Activated CD8-positive, alpha-beta T cell treated with anti-CD3 and anti-CD28 coated beads for 36 hours (primary cell): ENCODE results near the gene NCS1. TPM values are rescaled to one million over a fixed set of nuclear protein-coding genes. Genes with fewer than 3 reads are reported as not detected.
"Not testable (repeated sequence)": the region's sequence is repeated elsewhere in the genome, so short reads cannot be mapped to it uniquely, and the experiment has no call there.

Source experiments
- ATAC-seq: fragments of 200-7000 bp; cut with Tn5 transposase; one replicate; pipeline ENCODE4 v1.10.0; 2021; ENCODE audit warnings: mild to moderate bottlenecking, moderate library complexity
- CTCF ChIA-PET: fragments of 350-600 bp; sonication (Branson Sonifier 250); formaldehyde crosslinking; loops from one replicate; lab custom pipeline; 2021; ENCODE audit warnings: antibody characterized with exemption; lab: Charles Lee
- POLR2A ChIA-PET: fragments of 350-600 bp; sonication (Branson Sonifier 250); formaldehyde crosslinking; loops from one replicate; lab custom pipeline; 2021; ENCODE audit warnings: antibody characterized with exemption; lab: Charles Lee
- DNase-seq: peaks from one replicate; pipeline ENCODE4 v3.0.0-alpha.2; 2020
- H3K27ac Mint-ChIP-seq: one replicate; pipeline ENCODE4 v1.8.0; 2021; ENCODE audit warnings: mild to moderate bottlenecking, mixed read lengths
- H3K27me3 Mint-ChIP-seq: one replicate; pipeline ENCODE4 v1.8.0; 2021; ENCODE audit warnings: mixed read lengths
- H3K36me3 Mint-ChIP-seq: one replicate; pipeline ENCODE4 v1.8.0; 2021; ENCODE audit warnings: low read depth, mixed read lengths
- H3K4me1 Mint-ChIP-seq: one replicate; pipeline ENCODE4 v1.8.0; 2021; ENCODE audit warnings: low read depth, mixed read lengths
- H3K4me3 Mint-ChIP-seq: one replicate; pipeline ENCODE4 v1.8.0; 2021; ENCODE audit warnings: mild to moderate bottlenecking, moderate library complexity, mixed read lengths
- H3K9me3 Mint-ChIP-seq: one replicate; pipeline ENCODE4 v1.8.0; 2021; ENCODE audit warnings: mixed read lengths
- intact Hi-C: fragments of 100-400 bp; cut with micrococcal nuclease; formaldehyde crosslinking; loops from one replicate; pipeline ENCODE4 v1.10.0; 2022
- total RNA-seq, 2 experiments: library from RNA; stranded (reverse); gene quantifications; one replicate each; pipeline ENCODE4 v1.2.3, GENCODE V29; 2021
- TF ChIP-seq, protein P1 (sequence below): fragments of 200-600 bp; IDR thresholded peaks from one replicate; pipeline ENCODE4 v1.8.0; 2022; ENCODE audit warnings: antibody characterized with exemption, mild to moderate bottlenecking

Gene NCS1
- total RNA-seq, 2 experiments from 2014 or later: 21.2 to 21.3 TPM

DNA sequence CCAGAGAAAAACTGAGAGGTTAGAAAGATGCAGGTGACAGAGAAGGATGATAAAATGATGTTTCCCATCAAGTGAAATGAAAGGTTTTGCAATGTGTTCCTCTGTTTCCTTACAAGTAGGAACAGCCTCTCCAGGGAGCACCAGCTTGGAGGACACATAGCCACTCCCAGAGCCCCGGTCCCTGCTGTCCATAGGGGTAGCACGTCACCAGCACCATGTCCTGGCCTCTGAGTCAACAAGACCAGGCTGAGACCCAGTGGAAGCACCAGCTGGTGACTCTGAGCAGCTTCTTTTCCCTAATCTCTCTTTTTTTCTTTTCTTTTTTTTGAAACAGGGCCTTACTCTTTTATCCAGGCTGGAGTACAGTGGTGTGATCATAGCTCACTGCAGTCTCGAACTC, 73.9 kb downstream of the NCS1 start:
- no peaks in the 10 kb centered on the region for H3K9me3 Mint-ChIP-seq
- TF ChIP-seq, protein P1, sequence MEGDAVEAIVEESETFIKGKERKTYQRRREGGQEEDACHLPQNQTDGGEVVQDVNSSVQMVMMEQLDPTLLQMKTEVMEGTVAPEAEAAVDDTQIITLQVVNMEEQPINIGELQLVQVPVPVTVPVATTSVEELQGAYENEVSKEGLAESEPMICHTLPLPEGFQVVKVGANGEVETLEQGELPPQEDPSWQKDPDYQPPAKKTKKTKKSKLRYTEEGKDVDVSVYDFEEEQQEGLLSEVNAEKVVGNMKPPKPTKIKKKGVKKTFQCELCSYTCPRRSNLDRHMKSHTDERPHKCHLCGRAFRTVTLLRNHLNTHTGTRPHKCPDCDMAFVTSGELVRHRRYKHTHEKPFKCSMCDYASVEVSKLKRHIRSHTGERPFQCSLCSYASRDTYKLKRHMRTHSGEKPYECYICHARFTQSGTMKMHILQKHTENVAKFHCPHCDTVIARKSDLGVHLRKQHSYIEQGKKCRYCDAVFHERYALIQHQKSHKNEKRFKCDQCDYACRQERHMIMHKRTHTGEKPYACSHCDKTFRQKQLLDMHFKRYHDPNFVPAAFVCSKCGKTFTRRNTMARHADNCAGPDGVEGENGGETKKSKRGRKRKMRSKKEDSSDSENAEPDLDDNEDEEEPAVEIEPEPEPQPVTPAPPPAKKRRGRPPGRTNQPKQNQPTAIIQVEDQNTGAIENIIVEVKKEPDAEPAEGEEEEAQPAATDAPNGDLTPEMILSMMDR: no peak
- peaks cover 5% of the 10 kb centered on the region for H3K4me1 Mint-ChIP-seq
- POLR2A ChIA-PET: interaction anchor here (1.5 kb wide), 1 partner anchor 16 kb away, joined by 3 read pairs; no protein-coding TSS in a partner anchor
- ATAC-seq (no peak), DNase-seq (no peak)
- intact Hi-C loops: no loop called here
- H3K27me3 Mint-ChIP-seq: peaks cover 6% of the 10 kb centered on the region
- no peaks in the 10 kb centered on the region for H3K36me3 Mint-ChIP-seq
- H3K27ac Mint-ChIP-seq: no peak overlapping the region
- no peak overlapping the region for H3K4me3 Mint-ChIP-seq
- CTCF ChIA-PET: interaction anchor here (0.8 to 3.9 kb wide), 7 partner anchors 9 to 139 kb away, joined by 3 to 13 read pairs (median 3); no protein-coding TSS in a partner anchor

DNA sequence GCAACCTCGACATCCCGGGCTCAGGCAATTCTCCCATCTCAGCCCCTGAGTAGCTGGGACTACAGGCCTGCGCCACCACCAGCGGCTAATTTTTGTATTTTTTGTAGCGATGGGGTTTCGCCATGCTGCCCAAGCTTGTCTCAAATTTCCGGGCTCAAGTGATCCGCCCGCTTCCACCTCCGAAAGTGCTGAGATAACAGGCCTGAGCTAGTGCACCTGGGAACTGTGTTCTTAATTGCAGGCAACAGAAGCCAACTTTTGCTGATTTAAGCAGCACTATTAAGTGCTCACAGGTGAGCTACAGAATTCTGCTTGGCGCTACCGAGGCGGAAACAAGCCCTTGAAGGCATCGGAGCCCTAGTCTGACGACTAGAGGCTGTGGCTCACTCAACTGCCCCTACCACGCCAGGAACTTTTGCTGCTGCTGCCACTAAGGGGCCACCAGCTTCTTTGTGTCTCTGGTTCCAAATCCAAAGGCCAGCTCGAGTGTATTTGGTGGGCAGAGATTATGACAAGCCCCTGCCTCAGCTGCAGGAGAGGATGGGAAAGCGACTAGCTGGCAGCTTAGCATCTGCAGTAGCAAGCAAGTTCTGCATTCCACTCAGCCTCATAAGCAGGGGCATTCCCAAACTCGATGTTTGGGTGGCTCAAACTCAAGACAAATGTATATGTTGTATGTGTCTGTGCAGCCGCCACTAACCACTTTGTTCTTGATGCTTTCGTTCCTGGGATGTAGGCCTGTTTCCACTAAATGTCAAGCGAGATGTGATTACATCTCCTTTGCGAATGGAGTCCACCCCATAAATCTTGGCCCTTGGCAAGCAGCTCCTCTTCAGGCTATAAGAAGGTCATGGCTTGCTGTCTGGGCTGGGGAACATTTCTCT, 82.8 kb downstream of the NCS1 start:
- intact Hi-C loops: no loop called here
- H3K36me3 Mint-ChIP-seq: no peaks in the 10 kb centered on the region
- no peaks in the 10 kb centered on the region for H3K9me3 Mint-ChIP-seq
- ChIA-PET POLR2A (no interaction called here), CTCF (interaction anchor here (1.6 to 3.1 kb wide), 2 partner anchors 9 to 12 kb away, joined by 4 to 13 read pairs; no protein-coding TSS in a partner anchor)
- no peaks in the 10 kb centered on the region for H3K4me1 Mint-ChIP-seq
- no peak for ATAC-seq
- peaks cover 8% of the 10 kb centered on the region for H3K27me3 Mint-ChIP-seq
- TF ChIP-seq, protein P1: no peak
- H3K27ac Mint-ChIP-seq: no peak overlapping the region
- no peak overlapping the region for H3K4me3 Mint-ChIP-seq
- DNase-seq: no peak

DNA sequence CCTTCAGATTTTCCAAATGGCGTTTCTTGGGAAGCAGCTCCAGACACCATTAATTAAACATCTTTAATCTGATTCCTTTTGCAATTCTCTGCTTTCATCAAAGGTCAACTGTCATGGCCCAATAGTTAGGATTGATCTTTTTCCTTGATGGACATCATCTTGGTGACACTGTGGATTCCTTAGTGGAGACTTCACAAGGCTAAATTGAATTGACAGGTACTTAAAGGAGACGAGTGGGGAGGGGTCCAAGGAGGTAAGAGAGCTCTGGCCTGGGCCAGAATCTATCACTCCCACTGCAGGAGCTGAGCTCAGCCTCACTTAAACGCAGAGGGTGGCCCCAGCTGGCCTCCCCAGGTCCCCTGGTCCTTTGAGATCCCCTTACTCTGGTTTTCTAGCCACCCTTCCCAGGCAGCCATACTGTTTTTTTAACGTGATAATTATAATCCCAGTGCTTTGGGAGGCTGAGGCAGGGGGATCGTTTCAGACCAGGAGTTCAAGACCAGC, 83.5 kb downstream of the NCS1 start:
- no peaks in the 10 kb centered on the region for H3K36me3 Mint-ChIP-seq
- H3K9me3 Mint-ChIP-seq: no peaks in the 10 kb centered on the region
- CTCF ChIA-PET: interaction anchor here (1.0 to 3.1 kb wide), 3 partner anchors 10 to 20 kb away, joined by 4 to 13 read pairs (median 4); no protein-coding TSS in a partner anchor
- DNase-seq (no peak), ATAC-seq (no peak)
- no peak overlapping the region for H3K4me3 Mint-ChIP-seq
- intact Hi-C loops: no loop called here
- POLR2A ChIA-PET: no interaction called here
- H3K27ac Mint-ChIP-seq: no peak overlapping the region
- H3K27me3 Mint-ChIP-seq: peaks cover 13% of the 10 kb centered on the region
- TF ChIP-seq, protein P1: no peak
- H3K4me1 Mint-ChIP-seq: no peaks in the 10 kb centered on the region

DNA sequence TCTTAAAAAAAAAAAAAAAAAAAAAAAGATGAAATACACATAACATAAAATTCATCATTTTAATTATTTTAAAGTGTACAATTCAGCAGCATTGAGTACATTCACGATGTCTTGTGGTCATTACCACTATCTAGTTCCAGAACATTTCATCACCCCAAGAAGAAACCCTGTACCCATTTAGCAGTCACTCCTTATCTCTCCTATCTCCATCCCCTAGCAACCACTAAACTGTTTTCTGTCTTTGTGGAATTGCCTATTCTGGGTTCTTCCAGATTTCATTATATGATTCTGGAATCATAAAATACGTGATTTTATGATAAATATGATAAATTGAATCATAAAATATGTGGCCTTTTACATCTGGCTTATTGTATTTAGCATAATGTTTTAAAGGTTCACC, 84.4 kb downstream of the NCS1 start:
- Mint-ChIP-seq H3K27me3 (peaks cover 11% of the 10 kb centered on the region), H3K4me1 (no peaks in the 10 kb centered on the region), H3K9me3 (no peaks in the 10 kb centered on the region), H3K36me3 (no peaks in the 10 kb centered on the region), H3K4me3 (no peak overlapping the region), H3K27ac (no peak overlapping the region)
- TF ChIP-seq, protein P1: no peak
- ChIA-PET POLR2A (no interaction called here), CTCF (interaction anchor here (1.0 to 3.1 kb wide), 2 partner anchors 14 to 21 kb away, joined by 4 to 13 read pairs; no protein-coding TSS in a partner anchor)
- ATAC-seq (no peak), DNase-seq (no peak)
- intact Hi-C loops: no loop called here

DNA sequence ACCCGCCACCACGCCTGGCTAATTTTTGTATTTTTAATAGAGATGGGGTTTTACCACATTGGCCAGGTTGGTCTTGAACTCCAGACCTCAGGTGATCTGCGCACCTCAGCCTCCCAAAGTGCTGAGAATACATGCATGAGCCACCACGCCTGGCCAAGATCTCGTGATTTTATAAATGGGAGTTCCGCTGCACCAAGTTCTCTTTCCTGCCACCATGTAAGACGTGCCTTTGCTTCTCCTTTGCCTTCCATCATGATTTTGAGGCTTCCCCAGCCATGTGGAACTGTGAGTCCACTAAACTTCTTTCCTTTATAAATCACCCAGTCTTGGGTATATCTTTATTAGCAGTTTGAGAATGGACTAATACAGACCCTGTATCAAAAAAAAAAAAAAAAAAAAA, 85.9 kb downstream of the NCS1 start:
- intact Hi-C loops, ATAC-seq, H3K4me3 Mint-ChIP-seq, H3K27ac Mint-ChIP-seq, DNase-seq, POLR2A ChIA-PET, H3K4me1 Mint-ChIP-seq, H3K9me3 Mint-ChIP-seq, H3K36me3 Mint-ChIP-seq: not testable (repeated sequence)
- H3K27me3 Mint-ChIP-seq: peaks cover 20% of the 10 kb centered on the region
- CTCF ChIA-PET: interaction anchor here (2.2 kb wide), 1 partner anchor 14 kb away, joined by 14 read pairs; no protein-coding TSS in a partner anchor
